ENCODE results near the gene ZNF497. TPM values are rescaled to one million over a fixed set of nuclear protein-coding genes. Genes with fewer than 3 reads are reported as not detected.

ZNF497 gene
- total and polyA plus RNA-seq, 2 donors (not counting 1 experiment from before 2014, with no cell fraction given) = 0.03 to 2.5 TPM

DNA sequence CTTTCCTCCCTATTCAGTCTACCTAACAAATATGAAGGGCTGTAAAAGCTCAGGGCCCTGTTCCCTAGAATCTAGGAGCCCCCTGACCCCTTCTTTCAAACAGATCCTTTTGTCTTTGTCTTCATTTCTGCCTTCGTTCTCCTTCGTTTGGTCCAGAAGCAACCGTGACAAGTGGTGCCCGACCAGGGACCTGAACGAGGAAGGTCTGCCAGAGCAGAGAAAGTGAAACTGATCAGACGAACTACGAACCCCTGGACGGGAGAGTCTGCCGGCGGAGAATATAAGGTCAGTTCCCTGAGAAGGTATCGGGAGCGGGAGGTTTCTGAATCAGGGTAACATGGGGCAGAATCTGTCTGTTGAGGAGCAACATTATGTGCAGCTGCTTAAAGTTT, 56.6 kb downstream of the ZNF497 start:
- H3K36me3 ChIP-seq (ENCODE audit: control insufficient read depth, insufficient read depth, low read length) = peaks cover 9% of the 10 kb centered on the region
- no peaks in the 10 kb centered on the region for H3K4me1 ChIP-seq (ENCODE audit: control insufficient read depth, extremely low read depth, insufficient read depth, low read length)
- H3K4me3 ChIP-seq (replicated peaks in 1 of 4; ENCODE audit: control extremely low read depth in 1 of 4, insufficient read depth in 1 of 4, low read depth in 3 of 4, low read length in 4 of 4) = peak overlapping the region; percentile 73 to 95 (median 85)
- TF ChIP-seq, protein P1, sequence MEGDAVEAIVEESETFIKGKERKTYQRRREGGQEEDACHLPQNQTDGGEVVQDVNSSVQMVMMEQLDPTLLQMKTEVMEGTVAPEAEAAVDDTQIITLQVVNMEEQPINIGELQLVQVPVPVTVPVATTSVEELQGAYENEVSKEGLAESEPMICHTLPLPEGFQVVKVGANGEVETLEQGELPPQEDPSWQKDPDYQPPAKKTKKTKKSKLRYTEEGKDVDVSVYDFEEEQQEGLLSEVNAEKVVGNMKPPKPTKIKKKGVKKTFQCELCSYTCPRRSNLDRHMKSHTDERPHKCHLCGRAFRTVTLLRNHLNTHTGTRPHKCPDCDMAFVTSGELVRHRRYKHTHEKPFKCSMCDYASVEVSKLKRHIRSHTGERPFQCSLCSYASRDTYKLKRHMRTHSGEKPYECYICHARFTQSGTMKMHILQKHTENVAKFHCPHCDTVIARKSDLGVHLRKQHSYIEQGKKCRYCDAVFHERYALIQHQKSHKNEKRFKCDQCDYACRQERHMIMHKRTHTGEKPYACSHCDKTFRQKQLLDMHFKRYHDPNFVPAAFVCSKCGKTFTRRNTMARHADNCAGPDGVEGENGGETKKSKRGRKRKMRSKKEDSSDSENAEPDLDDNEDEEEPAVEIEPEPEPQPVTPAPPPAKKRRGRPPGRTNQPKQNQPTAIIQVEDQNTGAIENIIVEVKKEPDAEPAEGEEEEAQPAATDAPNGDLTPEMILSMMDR (conservative IDR thresholded peaks at IDR 0.05 in 1 of 2, IDR thresholded peaks at IDR 0.05 in 1 of 2; ENCODE audit: low read depth in 1 of 2, low read length in 2 of 2) = no peak
- TF ChIP-seq EZH2 (IDR thresholded peaks at IDR 0.05; ENCODE audit: low read length, missing control alignments) = no peak
- no peak for DNase-seq (ENCODE audit: low read depth in 2 of 2)
- peak overlapping the region; percentile 87 for H3K4me2 ChIP-seq (ENCODE audit: extremely low read depth, insufficient read depth, low read length)
- peak overlapping the region; percentile 88 for H3K27ac ChIP-seq (ENCODE audit: insufficient read depth, low read length)
- H3K79me2 ChIP-seq (ENCODE audit: control insufficient read depth, insufficient read depth, low read length) = peaks cover 12% of the 10 kb centered on the region
- H4K20me1 ChIP-seq (ENCODE audit: control insufficient read depth, extremely low read depth, insufficient read depth, low read length) = no peaks in the 10 kb centered on the region
- H3K9ac ChIP-seq (ENCODE audit: insufficient read depth, low read length) = peak overlapping the region; percentile 81
- H3K27me3 ChIP-seq (ENCODE audit: control insufficient read depth, insufficient read depth, low read length) = no peaks in the 10 kb centered on the region
- H2AFZ ChIP-seq (ENCODE audit: low read length) = no peak overlapping the region
- H3K9me3 ChIP-seq (ENCODE audit: control insufficient read depth, insufficient read depth, low read depth, low read length) = no peaks in the 10 kb centered on the region

DNA sequence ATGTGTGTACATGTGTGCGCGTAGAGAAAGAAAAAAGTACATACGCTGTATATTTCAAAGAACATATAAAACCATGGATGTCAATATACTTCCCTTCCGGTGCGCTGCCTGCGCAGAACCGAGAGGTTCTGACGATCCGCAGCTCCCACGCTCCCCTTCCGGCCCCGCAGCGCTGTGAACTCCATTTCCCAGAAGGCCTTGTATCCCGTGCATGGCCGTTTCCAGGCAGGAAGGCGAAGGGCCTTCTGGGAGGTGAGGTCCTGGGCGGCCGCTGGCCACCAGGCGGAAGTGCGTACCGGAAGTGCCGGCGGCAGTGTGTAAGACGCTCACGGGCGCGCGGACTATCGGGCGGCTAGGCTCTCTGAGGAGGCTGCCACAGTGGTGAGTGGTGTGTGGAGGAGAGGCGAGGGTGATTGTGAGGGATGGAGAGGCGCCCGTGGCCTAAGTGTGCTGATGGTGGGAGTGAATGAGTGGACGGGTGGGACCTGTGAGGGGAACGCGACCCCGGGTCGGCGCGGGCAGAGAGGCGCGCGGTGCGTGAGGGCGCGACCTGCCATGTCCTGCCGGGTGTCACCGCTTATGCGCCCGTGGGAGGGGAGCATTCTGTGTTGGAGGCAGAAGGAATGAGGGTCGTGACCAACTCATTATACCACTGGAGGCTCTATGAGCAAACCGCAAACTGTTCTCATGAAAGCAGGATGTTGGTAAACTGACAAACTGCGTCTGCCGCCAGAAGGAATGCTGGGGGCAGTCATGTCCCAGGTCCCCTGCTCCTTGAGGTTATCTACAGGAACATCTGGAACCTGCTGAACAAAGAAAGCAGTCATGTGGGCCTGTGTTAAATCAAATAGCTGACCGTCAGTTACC, 57.3 kb downstream of the ZNF497 start, which contains the start of gene ERVK3-1:
Gene ERVK3-1 (plus strand): TSS at position 313 of the 867 bp plus-strand sequence. CDS start 6,792 bp downstream, outside the sequence.
- peak; percentile 97 to 99 for DNase-seq (ENCODE audit: low read depth in 2 of 2)
- Histone ChIP-seq H4K20me1 (ENCODE audit: control insufficient read depth, extremely low read depth, insufficient read depth, low read length) (no peaks in the 10 kb centered on the region), H3K27ac (ENCODE audit: insufficient read depth, low read length) (peak within 1 kb of the TSS; percentile 88), H3K79me2 (ENCODE audit: control insufficient read depth, insufficient read depth, low read length) (peaks cover 12% of the 10 kb centered on the region), H3K4me2 (ENCODE audit: extremely low read depth, insufficient read depth, low read length) (peak within 1 kb of the TSS; percentile 92), H3K9ac (ENCODE audit: insufficient read depth, low read length) (peak within 1 kb of the TSS; percentile 81), H3K4me3 (replicated peaks in 1 of 4; ENCODE audit: control extremely low read depth in 1 of 4, insufficient read depth in 1 of 4, low read depth in 3 of 4, low read length in 4 of 4) (peak within 1 kb of the TSS; percentile 73 to 95 (median 85)), H2AFZ (ENCODE audit: low read length) (peak within 1 kb of the TSS; percentile 92), H3K27me3 (ENCODE audit: control insufficient read depth, insufficient read depth, low read length) (no peaks in the 10 kb centered on the region), H3K4me1 (ENCODE audit: control insufficient read depth, extremely low read depth, insufficient read depth, low read length) (no peaks in the 10 kb centered on the region), H3K36me3 (ENCODE audit: control insufficient read depth, insufficient read depth, low read length) (peaks cover 9% of the 10 kb centered on the region), H3K9me3 (ENCODE audit: control insufficient read depth, insufficient read depth, low read depth, low read length) (no peaks in the 10 kb centered on the region)
- TF ChIP-seq, protein P1 (conservative IDR thresholded peaks at IDR 0.05 in 1 of 2, IDR thresholded peaks at IDR 0.05 in 1 of 2; ENCODE audit: low read depth in 1 of 2, low read length in 2 of 2) = peak in 1 of 2 donors; percentile 1
- no peak for TF ChIP-seq EZH2 (IDR thresholded peaks at IDR 0.05; ENCODE audit: low read length, missing control alignments)

DNA sequence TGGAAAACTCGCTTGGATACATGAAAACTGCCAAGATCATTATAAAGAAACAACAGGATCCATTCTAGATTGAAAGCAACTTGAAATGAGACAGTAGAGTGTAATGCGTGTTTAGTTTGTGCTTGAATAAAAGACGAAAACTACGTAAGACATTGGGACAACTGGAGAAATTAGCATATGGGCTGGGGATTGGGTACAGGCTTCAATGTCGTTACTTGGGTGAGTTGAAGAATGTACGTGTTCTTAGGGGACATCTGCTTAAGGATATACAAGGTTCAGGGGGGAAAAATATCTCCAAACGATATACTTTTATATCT, 57.8 kb downstream of the ZNF497 start:
- Histone ChIP-seq H3K9ac (ENCODE audit: insufficient read depth, low read length) (no peak overlapping the region), H3K27me3 (ENCODE audit: control insufficient read depth, insufficient read depth, low read length) (no peaks in the 10 kb centered on the region), H4K20me1 (ENCODE audit: control insufficient read depth, extremely low read depth, insufficient read depth, low read length) (no peaks in the 10 kb centered on the region), H3K36me3 (ENCODE audit: control insufficient read depth, insufficient read depth, low read length) (peaks cover 7% of the 10 kb centered on the region), H3K4me2 (ENCODE audit: extremely low read depth, insufficient read depth, low read length) (peak overlapping the region; percentile 92), H3K9me3 (ENCODE audit: control insufficient read depth, insufficient read depth, low read depth, low read length) (no peaks in the 10 kb centered on the region), H3K27ac (ENCODE audit: insufficient read depth, low read length) (peak overlapping the region; percentile 63), H2AFZ (ENCODE audit: low read length) (peak overlapping the region; percentile 88), H3K4me1 (ENCODE audit: control insufficient read depth, extremely low read depth, insufficient read depth, low read length) (no peaks in the 10 kb centered on the region), H3K4me3 (replicated peaks in 1 of 4; ENCODE audit: control extremely low read depth in 1 of 4, insufficient read depth in 1 of 4, low read depth in 3 of 4, low read length in 4 of 4) (peak overlapping the region; percentile 27 to 86 (median 54)), H3K79me2 (ENCODE audit: control insufficient read depth, insufficient read depth, low read length) (peaks cover 12% of the 10 kb centered on the region)
- DNase-seq (ENCODE audit: low read depth in 2 of 2) = no peak
- TF ChIP-seq, protein P1 (conservative IDR thresholded peaks at IDR 0.05 in 1 of 2, IDR thresholded peaks at IDR 0.05 in 1 of 2; ENCODE audit: low read depth in 1 of 2, low read length in 2 of 2) = no peak
- TF ChIP-seq EZH2 (IDR thresholded peaks at IDR 0.05; ENCODE audit: low read length, missing control alignments) = no peak

Data from fibroblast of lung (primary cell).